Erythroblast (primary cell): ENCODE measurements around the gene NOP53.

Experiments used
- GATA1 ChIP-seq: IDR thresholded peaks from 2 replicates; pipeline ENCODE4 v1.6.1; 2011; ENCODE audit warnings: low read depth, mild to moderate bottlenecking, control low read depth, low read length, moderate library complexity
- POLR2A ChIP-seq: IDR thresholded peaks from 2 replicates; pipeline ENCODE4 v1.6.1; 2011; ENCODE audit warnings: mild to moderate bottlenecking, low read length

- TF ChIP-seq POLR2A, result no peak
- TF ChIP-seq GATA1, result no peak
Measured at GRCh38 chr19:47713046-47714021, 32.0 kb upstream of the NOP53 start, which contains the start of gene EHD2.
